HG02943 (cell line): ENCODE measurements around the gene CTXN1.
"Not testable (repeated sequence)": the region's sequence is repeated elsewhere in the genome, so short reads cannot be mapped to it uniquely, and the experiment has no call there.

Experiments
- ATAC-seq: cut with Tn5 transposase; IDR thresholded peaks from one replicate; pipeline ENCODE4 v1.9.1; 2021; ENCODE audit warnings: mild to moderate bottlenecking, low read depth, moderate library complexity; ENCODE audit not compliant: unreplicated experiment

The CTXN1 gene

DNA sequence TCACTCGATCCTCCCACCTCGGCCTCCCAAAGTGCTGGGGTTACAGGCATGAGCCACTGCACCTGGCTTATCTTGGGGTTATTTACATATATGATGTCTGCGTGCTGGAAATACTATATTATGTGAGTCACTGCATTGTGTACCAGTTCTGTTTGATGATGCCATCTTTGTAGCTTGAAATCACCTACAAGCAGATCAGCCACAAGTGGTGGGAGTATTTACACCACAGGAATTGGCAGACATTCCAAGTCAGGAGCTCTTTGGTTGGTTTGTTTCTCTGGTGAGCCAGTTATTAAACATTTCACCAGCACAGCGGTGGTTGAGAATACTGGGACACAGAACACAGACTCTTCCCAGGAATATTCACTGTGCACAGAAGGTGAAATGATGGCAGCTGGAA is 22.0 kb upstream of the CTXN1 start:
- ATAC-seq = no peak

DNA sequence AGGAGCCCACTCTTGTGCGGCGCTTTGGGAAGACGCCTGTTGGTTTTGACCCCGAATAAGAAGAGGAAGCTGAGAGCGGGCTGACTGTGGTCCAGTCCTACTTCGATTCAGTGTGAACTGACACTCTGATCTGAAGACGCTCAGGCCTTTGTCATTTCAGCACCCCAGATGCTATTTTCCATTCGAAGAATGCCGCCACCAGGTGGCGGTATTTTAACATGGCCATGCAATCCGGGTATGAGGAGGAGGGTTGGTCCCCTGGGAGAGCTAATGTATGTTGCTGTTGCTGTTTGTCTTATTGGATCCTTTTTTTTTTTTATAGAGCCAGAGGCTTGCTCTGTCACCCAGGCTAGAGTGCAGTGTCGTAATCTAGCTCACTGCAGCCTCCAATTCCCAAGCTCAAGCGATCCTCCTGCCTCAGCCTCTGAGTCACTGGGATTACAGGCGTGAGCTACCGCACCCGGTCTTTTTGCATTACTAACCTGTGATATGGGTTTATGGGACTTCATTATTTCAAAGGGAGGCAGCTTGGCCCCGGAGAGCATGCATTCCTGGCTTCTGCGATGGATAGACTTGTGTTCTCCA is 18.3 kb upstream of the CTXN1 start:
- ATAC-seq = peak; percentile 29

DNA sequence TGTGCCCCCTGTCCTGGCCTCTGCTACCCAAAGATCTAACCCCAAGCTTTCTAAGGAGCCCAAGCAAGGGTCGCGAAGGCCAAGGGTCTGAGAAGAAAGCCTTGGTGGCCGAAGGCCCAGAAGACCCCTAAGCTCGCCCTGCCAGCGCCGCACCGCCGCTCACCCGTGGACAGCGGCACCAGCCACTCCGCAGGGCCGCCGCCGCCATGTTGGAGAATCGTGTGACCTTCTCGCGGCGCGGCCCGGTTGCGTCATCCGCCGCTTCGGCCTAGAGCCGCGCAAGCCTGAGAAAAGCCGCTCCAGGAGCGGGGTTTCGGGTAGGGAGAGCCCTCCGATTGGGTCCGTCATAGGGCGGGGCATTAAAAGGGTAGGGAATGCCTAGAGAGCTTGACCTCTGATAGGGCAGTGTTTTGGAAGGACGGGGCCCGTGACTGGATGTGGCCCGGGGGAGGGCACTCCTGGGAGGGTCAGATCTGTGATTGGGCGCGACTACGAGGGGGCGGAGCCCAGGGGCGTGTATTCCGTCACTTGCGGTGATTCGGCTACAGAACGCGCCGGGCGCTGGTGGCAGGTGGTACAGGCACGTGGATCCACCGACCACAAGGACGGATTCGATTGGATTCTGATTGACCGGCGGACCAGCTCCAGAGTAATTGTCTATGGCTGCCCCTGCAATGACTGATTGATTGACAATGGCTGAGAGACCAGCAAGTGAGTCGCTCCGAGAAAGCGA is 17.7 kb upstream of the CTXN1 start, which contains the start of gene TIMM44:
TIMM44 (minus strand) TSS at position 223 of the 733 bp plus-strand sequence; CDS start at position 208, 15 bp downstream.
- peak; percentile 90 for ATAC-seq

DNA sequence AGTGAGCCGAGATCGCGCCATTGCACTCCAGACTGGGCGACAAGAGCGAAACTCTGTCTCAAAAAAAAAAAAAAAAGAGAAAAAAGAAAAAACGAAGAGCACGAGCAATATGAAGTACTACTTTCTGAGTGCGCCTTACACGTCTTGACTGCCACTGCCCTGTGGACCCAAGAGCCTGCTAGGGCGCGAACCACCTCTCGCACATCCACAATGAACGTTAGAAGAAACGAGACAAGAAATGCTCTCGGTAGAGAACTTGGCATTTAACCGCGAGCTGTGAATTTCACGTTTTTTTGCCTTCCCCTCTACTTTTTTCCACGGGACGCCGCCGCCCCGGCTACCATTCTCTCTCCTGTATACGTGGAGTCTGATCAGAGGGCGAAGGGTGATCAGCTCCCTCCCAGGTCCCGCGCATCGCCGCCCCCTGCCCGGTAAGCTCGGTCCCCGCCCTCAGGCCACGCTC is 17.1 kb upstream of the CTXN1 start:
- no peak for ATAC-seq

DNA sequence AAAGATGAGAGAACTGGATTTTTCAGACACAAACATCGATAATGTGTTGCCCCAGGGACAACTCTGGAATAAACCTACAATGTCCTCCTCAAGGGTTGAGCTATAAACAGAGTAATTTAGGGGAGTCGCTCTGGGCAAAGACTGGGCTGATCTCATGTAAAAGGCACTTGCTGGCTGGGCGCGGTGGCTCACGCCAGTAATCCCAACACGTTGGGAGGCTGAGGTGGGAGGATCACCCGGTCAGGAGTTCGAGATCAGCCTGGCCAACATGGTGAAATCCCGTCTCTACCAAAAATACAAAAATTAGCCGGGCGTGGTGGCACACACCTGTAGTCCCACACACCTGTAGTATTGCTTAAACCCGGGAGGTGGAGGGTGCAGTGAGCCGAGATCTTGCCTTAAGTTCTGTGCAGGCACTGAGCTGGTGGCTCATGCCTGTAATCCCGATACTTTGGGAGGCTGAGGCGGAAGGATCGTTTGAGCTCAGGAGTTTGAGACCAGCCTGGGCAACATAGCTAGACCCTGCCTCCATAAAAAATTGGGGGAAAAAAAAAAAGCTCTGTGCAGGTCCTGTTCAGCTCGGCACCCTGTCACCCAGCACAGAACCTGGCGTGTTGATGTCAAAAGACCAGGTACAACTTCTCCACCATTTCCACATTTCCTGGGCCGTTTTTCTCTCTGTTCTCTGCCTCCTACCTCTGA is 16.1 kb upstream of the CTXN1 start:
- ATAC-seq = no peak

DNA sequence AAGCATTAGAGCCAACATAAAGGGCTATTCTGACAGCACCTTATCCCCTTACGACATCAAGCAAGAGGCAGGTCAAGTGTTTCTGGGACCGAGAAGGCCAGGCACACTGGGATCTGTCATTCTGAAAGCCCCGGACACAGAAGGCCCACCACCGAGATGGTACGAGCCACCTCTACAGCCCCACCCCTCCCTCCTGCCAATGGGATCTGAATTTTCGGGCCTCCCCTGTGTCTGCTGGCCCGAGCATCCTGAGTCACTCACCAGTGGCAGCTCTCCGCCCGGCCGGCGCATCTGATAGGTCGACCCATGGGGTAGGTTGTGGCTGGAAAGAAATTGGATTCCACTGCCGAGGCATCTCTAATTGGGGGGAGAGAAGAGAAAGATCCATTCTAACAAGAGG is 14.9 kb upstream of the CTXN1 start:
- ATAC-seq = no peak

DNA sequence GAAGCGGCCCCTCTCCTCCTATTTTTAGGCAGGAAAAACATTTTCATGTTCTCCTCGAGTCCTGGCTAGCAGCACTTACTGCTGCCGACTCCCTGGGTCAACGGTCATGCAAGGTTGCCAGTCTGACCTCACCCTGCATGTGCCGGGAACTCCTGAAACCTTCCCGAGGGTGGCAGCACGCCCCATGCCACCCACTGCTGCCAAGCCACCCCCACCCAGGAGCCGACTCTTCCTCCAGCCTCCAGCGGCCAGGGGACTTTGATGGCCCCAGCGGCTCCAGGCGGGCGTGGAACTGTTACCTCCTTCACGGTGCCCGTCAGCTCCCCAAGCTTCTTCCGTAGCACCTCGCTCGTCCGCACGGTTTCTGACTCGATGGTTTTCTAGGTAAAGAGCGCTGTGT is 8.8 kb upstream of the CTXN1 start:
- ATAC-seq = no peak

DNA sequence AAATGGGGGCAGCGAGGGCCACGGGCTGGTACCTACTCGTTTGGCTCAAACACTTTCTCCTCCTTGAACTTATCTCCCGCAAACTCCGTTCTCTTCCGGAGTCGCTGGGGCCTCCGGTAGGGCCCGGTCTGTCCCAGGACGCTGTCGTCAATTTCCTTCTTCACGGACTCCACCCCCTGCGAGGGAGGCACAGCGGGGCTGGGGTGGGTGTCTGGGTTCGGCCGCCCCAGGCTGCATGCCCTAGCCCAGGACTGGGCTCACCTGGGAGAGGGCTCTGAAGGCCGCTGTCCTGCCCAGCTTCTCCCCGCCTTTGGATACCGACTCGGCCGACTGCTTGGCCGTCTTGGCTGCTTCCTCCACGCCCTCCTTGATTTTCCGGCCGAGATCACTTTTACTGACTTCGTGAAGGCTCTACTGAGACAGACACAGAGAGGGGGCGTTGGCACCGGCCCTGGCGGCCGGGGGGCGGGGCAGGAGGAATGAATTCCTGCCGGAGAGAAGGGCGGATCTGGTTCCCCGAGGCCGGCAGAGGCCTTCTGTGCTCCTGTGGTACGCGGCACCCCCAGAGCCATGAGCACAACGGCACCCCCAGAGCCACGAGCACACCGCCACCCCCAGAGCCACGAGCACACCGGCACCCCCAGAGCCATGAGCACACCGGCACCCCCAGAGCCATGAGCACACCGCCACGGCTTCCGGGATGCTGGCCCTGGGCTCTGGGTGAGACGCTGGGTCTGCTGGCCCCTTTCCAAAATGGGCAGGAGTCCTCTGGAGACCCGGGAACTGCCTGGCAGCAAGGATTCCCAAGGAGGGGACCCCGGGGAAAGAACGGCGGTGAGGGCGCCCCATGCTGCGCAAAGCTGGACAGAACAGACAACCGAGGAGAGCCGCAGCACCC is 8.1 kb upstream of the CTXN1 start:
- ATAC-seq = no peak

DNA sequence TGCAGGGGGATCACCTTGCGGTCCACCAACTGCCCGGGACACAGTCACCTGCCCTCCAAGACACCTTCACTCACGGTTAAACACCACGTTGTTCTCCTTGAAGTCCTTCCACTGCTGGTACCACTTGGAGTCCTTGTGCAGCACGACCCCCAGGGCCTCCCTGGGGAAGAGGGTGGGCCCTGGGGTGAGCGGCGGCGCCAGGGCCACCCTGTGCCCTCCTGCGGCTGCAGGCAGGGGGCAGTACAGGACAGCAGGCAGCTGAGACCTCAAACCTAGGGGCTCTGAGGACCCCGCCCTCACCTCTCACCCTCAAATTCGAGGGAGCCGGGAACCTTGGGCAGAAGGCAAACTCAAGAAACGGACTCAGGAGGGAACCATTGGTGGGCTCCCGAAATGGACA is 7.5 kb upstream of the CTXN1 start:
- no peak for ATAC-seq

DNA sequence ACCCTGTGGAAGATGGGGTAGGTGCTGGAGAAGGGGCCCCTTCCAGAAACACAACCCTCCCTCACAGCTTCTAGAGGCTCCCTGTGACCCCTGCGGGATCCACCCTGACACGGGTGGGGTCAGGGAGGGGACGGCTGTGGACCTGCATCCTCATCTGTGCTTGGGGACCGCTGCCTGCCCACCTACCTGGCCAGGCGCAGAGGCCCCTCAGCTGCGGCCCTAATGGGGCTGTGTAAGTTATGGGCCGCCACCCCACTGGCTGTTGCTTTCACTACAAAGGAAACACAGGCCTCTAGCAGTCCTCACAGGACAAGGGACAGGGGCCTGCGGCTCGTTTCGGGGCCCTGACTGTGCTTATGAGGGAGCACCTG is 7.0 kb upstream of the CTXN1 start:
- ATAC-seq = no peak

DNA sequence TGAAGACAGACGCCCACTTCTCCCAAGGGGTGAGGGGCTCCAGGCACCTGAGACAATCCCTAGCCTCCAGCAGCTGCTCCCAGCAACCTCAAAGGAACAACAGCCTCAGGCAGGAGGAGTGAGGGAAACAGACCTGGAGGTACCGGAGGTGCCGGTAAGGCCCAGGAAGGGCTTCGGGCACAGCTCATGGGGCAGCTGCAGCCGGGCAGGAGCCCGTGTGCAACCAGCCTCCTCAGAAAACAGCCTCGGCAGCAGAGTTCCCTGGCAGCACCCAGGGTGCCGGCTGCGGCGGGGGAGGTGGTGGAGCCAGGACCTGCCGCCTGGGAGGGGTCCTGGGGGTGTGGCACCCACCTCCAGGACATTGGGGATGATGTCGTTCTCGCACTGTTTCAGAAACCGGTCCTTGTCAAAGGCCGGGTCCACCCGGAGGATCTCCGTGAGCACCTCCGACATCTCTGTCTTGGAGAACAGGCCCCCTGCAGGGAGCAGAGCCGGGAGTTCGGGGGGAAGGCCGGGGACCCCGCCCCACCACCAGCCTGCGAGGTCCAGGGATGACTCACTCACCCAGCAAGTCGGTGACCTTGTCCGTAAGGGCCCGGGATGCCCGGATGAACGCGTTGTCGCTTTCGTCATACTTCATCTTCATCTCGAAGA is 6.5 kb upstream of the CTXN1 start:
- ATAC-seq = no peak

DNA sequence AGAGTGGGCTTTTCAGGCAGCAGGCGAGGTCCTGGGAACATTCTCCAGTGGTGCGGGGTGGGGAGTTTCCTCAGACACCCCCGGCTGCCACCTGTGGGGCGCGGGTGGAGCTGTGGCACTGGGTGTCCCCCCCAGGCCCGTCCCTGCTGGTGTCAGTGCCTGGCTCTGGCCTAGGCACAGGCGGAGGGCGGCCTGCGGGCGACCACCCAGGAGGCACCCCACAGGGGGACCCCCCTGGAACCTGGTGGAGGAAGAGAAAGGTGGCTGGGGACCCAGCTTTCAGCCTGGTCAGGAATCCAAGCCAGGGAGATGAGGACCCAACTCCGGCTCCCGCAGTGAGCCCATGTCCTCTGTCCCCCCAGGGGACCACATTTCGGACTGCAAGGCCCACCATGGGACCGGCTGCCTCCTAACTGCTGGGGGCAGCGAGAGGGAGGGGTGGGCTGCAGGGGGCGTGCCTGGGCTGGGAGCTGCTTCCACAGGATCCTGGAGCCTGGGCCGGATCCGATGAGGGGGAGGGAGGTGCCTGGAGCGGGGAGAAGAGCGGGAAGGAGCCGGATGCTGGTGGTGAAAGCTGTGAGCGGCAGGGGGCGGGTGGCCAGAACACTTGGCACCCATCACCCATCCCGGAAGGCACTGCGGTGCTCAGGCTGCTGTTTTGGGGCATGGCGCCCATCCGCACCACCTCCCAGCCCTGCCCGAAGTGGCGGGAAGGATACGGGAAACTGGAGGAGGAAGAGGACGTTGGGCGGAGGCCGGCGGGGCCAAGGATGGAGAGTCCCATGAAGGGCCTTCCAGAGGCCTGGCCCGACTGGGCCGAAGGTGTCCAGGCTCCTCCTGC is 5.5 kb upstream of the CTXN1 start:
- no peak for ATAC-seq

DNA sequence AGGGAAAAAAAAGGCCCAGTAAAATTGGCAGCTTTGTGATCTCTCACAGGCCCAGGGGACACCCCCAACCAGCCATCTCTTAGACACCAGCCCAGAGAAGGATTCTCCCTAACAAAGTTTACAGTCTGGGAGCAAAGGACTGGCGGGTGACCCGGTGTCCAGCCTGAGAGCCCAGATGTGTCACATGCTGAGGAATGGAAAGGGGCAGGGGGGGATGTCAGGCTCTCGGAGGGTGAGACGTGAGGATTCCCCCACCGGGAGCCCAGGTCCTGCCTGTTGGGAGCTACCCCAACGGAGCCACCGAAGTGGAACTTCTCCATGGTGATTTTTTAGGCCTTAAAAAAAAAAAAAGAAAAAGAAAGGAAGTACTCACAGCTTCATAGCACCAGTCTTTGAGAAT is 4.8 kb upstream of the CTXN1 start:
- no peak for ATAC-seq

DNA sequence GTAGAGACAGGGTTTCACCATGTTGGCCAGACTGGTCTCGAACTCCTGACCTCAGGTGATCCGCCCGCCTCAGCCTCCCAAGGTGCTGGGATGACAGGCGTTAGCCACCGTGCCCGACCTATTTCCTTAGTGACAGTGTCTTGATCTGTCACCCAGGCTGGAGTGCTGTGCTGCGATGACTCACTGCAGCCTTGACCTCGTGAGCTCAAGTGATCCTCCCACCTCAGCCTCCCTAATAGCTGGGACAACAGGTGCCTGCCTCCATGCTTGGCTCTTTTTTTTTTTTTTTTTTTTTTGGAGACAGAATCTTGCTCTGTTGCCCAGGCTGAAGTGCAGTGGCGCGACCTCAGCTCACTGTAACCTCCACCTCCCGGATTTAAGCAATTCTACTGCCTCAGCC is 4.1 kb upstream of the CTXN1 start:
- not testable (repeated sequence) for ATAC-seq

DNA sequence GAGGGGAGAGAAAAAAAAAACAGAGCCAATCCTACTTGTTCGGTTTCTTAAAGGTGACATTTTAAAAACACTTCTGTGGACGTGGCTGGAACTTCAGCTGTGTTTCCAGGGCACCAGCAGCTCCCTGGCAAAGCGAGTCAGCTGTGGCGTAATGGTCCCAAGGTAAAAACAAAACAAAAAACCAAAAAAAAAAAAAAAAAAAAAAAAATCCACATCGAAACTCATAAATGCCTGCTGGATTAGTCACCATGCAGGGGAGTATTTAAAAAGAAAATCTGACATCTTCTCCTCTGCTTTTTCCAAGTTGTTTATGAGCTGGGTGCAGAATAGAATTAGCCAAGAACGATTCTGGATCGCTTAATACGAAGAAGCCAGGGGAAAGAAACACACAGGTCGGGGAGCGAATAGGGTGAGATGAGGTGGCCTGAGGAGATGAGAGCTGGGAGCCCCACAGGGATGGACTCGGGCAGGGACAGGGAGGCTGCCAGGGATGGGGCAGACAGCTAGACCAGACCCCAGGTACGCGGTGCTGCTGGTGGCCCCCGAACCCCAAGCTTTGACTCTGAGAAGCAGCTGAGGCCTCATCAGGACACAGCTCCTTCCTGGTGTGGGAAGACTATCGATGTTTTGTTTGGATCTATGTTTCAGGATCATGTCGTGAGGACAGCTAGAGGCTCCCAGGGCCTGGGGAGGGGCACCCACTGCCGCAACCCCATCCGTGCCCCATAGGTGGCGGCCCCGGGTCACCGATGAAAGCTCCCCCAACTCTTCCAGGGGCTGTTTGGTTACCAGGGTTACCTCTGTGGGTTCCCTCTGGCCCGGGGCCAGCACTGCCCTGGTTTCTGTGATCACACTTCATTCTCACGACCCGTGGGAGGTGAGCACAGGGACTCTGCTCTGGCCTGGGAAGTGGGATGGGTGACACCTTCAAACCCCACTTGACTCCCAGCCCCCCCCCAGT is 3.1 kb upstream of the CTXN1 start:
- ATAC-seq = no peak

DNA sequence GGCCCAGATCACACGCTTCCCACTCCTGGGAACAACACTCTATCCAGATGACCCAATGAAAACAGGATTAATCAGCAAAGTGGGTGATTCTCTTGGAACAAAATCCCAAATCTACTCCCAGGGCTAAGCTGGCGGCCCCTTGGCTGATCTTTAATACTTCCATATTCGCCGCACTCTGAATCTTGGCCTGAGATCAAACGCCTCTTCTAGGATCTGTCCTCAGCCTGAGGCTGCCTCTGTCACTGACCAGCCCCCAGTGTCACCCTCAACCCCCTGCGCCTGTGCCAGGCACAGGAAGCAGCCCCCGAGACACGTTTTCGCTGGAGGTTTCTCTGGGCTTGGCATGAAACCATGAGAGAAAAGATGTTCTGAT is 2.4 kb upstream of the CTXN1 start:
- ATAC-seq = no peak

DNA sequence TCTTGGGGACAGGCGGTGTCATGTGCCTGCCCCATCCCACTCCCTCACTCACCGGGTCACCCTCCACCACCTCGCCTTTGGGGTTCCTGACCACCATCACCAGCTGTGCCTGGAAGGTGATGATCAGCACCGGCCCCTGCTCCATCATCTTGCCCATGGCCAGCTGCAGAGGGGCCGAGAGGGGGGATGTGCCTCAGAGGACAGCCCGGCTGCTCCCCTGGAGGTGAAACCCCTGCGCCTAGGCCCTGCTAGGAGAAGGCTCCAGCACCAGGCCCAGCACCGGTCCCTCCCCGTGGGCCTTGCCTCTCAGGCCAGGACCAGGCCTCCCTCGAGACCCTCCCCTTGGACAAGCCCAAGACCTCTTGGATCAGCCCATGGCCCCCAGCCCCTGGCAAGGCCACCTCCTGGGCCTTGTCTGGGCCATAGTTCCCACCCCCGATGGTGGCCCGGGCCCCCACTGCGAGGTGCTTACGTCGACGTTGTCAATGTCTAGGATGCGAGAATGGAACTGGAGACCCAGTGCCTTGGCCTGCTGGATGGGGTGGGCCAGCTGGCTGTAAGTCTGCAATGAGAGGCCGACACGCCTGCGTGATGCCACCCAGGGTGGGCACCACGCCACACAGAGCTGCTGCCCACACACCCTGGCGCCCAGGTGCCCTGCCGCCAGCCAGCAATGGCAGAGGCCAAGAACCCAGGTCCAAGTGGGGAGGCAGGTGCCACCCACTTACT is 1.8 kb upstream of the CTXN1 start:
- ATAC-seq = no peak
